ENCODE data around the gene PRKAG1. TPM values are rescaled to one million over a fixed set of nuclear protein-coding genes. Genes with fewer than 3 reads are reported as not detected.

Gene PRKAG1
- total RNA-seq, 1 experiment from 2014 or later: 50.7 TPM

- BruUV-seq (replicated peaks): no TSS peak
- H3K27ac ChIP-seq (ENCODE audit: low read depth, low read length, poor library complexity, severe bottlenecking): no peak overlapping the region
- DNase-seq (ENCODE audit: low spot score): no peak
- intact Hi-C loops (cut with micrococcal nuclease; ENCODE audit: unreplicated experiment): no loop called here
- H3K4me3 ChIP-seq (ENCODE audit: low read depth, low read length, poor library complexity, severe bottlenecking): no peak overlapping the region
- no peaks in the 10 kb centered on the region for H3K27me3 ChIP-seq (replicated peaks; ENCODE audit: insufficient read depth, low read depth, low read length, poor library complexity)
- H3K4me1 ChIP-seq (ENCODE audit: insufficient read depth, low read length, poor library complexity, severe bottlenecking): peaks cover 25% of the 10 kb centered on the region
- CTCF ChIA-PET: no interaction called here
- no peaks in the 10 kb centered on the region for H3K9me3 ChIP-seq (ENCODE audit: low read depth, low read length, poor library complexity, severe bottlenecking)
- TF ChIP-seq CTCF (conservative IDR thresholded peaks at IDR 0.05; ENCODE audit: low read depth, low read length) (no peak), EZH2 (IDR thresholded peaks at IDR 0.05; ENCODE audit: borderline replicate concordance, low read depth, low read length, poor library complexity, severe bottlenecking) (no peak)
- POLR2A ChIA-PET (ENCODE audit: low non-redundant PET): no interaction called here
- H3K36me3 ChIP-seq (ENCODE audit: insufficient read depth, low read length, poor library complexity, severe bottlenecking): peaks cover 64% of the 10 kb centered on the region
These were observed 35.5 kb upstream of the PRKAG1 start for GRCh38 chr12:49054096-49054495.

GRCh38 chr12:49052451-49053208 lies 34.1 kb upstream of the PRKAG1 start:
- POLR2A ChIA-PET (ENCODE audit: low non-redundant PET): no interaction called here
- CTCF ChIA-PET: no interaction called here
- Histone ChIP-seq H3K27ac (ENCODE audit: low read depth, low read length, poor library complexity, severe bottlenecking) (no peak overlapping the region), H3K36me3 (ENCODE audit: insufficient read depth, low read length, poor library complexity, severe bottlenecking) (peaks cover 79% of the 10 kb centered on the region), H3K9me3 (ENCODE audit: low read depth, low read length, poor library complexity, severe bottlenecking) (no peaks in the 10 kb centered on the region), H3K4me1 (ENCODE audit: insufficient read depth, low read length, poor library complexity, severe bottlenecking) (peaks cover 19% of the 10 kb centered on the region), H3K27me3 (replicated peaks; ENCODE audit: insufficient read depth, low read depth, low read length, poor library complexity) (no peaks in the 10 kb centered on the region), H3K4me3 (ENCODE audit: low read depth, low read length, poor library complexity, severe bottlenecking) (no peak overlapping the region)
- BruUV-seq (replicated peaks): TSS peak; percentile 8
- no peak for TF ChIP-seq EZH2 (IDR thresholded peaks at IDR 0.05; ENCODE audit: borderline replicate concordance, low read depth, low read length, poor library complexity, severe bottlenecking)
- no peak for TF ChIP-seq CTCF (conservative IDR thresholded peaks at IDR 0.05; ENCODE audit: low read depth, low read length)
- DNase-seq (ENCODE audit: low spot score): no peak
- intact Hi-C loops (cut with micrococcal nuclease; ENCODE audit: unreplicated experiment): no loop called here

GRCh38 chr12:49051777-49052438 lies 33.3 kb upstream of the PRKAG1 start:
- no peak for DNase-seq (ENCODE audit: low spot score)
- ChIA-PET POLR2A (ENCODE audit: low non-redundant PET) (no interaction called here), CTCF (no interaction called here)
- peaks cover 85% of the 10 kb centered on the region for H3K36me3 ChIP-seq (ENCODE audit: insufficient read depth, low read length, poor library complexity, severe bottlenecking)
- no peaks in the 10 kb centered on the region for H3K27me3 ChIP-seq (replicated peaks; ENCODE audit: insufficient read depth, low read depth, low read length, poor library complexity)
- intact Hi-C loops (cut with micrococcal nuclease; ENCODE audit: unreplicated experiment): no loop called here
- TF ChIP-seq EZH2 (IDR thresholded peaks at IDR 0.05; ENCODE audit: borderline replicate concordance, low read depth, low read length, poor library complexity, severe bottlenecking): no peak
- no peak for TF ChIP-seq CTCF (conservative IDR thresholded peaks at IDR 0.05; ENCODE audit: low read depth, low read length)
- H3K4me3 ChIP-seq (ENCODE audit: low read depth, low read length, poor library complexity, severe bottlenecking): no peak overlapping the region
- H3K9me3 ChIP-seq (ENCODE audit: low read depth, low read length, poor library complexity, severe bottlenecking): no peaks in the 10 kb centered on the region
- BruUV-seq (replicated peaks): no TSS peak
- H3K4me1 ChIP-seq (ENCODE audit: insufficient read depth, low read length, poor library complexity, severe bottlenecking): peaks cover 15% of the 10 kb centered on the region
- H3K27ac ChIP-seq (ENCODE audit: low read depth, low read length, poor library complexity, severe bottlenecking): no peak overlapping the region

All from A673 (cell line).